Measurements from ENCODE around the gene BMP2. TPM values are rescaled to one million over a fixed set of nuclear protein-coding genes. Genes with fewer than 3 reads are reported as not detected.

The BMP2 gene
- total RNA-seq, 1 donor from 2014 or later, result 9.2 TPM

- no peak overlapping the region for H3K27ac ChIP-seq (ENCODE audit: low read depth, low read length)
- H3K4me2 ChIP-seq (ENCODE audit: low read length), result no peak overlapping the region
- H3K9me3 ChIP-seq (ENCODE audit: insufficient read depth, low read depth, low read length), result no peaks in the 10 kb centered on the region
- no peaks in the 10 kb centered on the region for H3K36me3 Mint-ChIP-seq (ENCODE audit: low read depth, unreplicated experiment)
- H3K9me3 Mint-ChIP-seq (ENCODE audit: unreplicated experiment), result peaks cover 5% of the 10 kb centered on the region
- H3K27me3 Mint-ChIP-seq (ENCODE audit: low read depth, unreplicated experiment), result peaks cover 14% of the 10 kb centered on the region
- no peak overlapping the region for H3K9ac ChIP-seq (ENCODE audit: low read length)
- TF ChIP-seq EZH2 (IDR thresholded peaks at IDR 0.05; ENCODE audit: insufficient read depth, low read length) (no peak), CTCF (IDR thresholded peaks at IDR 0.05; ENCODE audit: insufficient read depth, low read depth, low read length) (no peak)
- H3K4me1 ChIP-seq (ENCODE audit: insufficient read depth, low read length), result no peaks in the 10 kb centered on the region
- H3K4me3 ChIP-seq (ENCODE audit: insufficient read depth, low read depth, low read length), result no peak overlapping the region
- no peaks in the 10 kb centered on the region for H3K36me3 ChIP-seq (ENCODE audit: insufficient read depth, low read length)
- no peaks in the 10 kb centered on the region for H3K27me3 ChIP-seq (ENCODE audit: insufficient read depth, low read length)
- H3K4me3 Mint-ChIP-seq (ENCODE audit: unreplicated experiment), result no peak overlapping the region
- FAIRE-seq (no peak), DNase-seq (ENCODE audit: low read depth) (no peak)
- H2AFZ ChIP-seq (ENCODE audit: low read depth, low read length), result no peak overlapping the region
- H3K27ac Mint-ChIP-seq (ENCODE audit: unreplicated experiment), result no peak overlapping the region
- peaks cover 2% of the 10 kb centered on the region for H3K4me1 Mint-ChIP-seq (ENCODE audit: low read depth, unreplicated experiment)
- H4K20me1 ChIP-seq (ENCODE audit: insufficient read depth, low read length), result no peaks in the 10 kb centered on the region
- no peaks in the 10 kb centered on the region for H3K79me2 ChIP-seq (ENCODE audit: insufficient read depth, low read length)
Measured at GRCh38 chr20:6756693-6757595, 10.5 kb upstream of the BMP2 start.

GRCh38 chr20:6764619-6765018 is 2.9 kb upstream of the BMP2 start:
- Histone ChIP-seq H3K9me3 (ENCODE audit: insufficient read depth, low read depth, low read length) (no peaks in the 10 kb centered on the region), H3K27me3 (ENCODE audit: insufficient read depth, low read length) (no peaks in the 10 kb centered on the region), H3K4me2 (ENCODE audit: low read length) (no peak overlapping the region), H3K4me1 (ENCODE audit: insufficient read depth, low read length) (peaks cover 6% of the 10 kb centered on the region), H3K9ac (ENCODE audit: low read length) (no peak overlapping the region), H3K36me3 (ENCODE audit: insufficient read depth, low read length) (no peaks in the 10 kb centered on the region), H3K79me2 (ENCODE audit: insufficient read depth, low read length) (no peaks in the 10 kb centered on the region), H3K4me3 (ENCODE audit: insufficient read depth, low read depth, low read length) (no peak overlapping the region), H2AFZ (ENCODE audit: low read depth, low read length) (no peak overlapping the region), H4K20me1 (ENCODE audit: insufficient read depth, low read length) (peaks cover 5% of the 10 kb centered on the region), H3K27ac (ENCODE audit: low read depth, low read length) (no peak overlapping the region)
- Mint-ChIP-seq H3K4me3 (ENCODE audit: unreplicated experiment) (no peak overlapping the region), H3K27me3 (ENCODE audit: low read depth, unreplicated experiment) (peaks cover 8% of the 10 kb centered on the region), H3K9me3 (ENCODE audit: unreplicated experiment) (no peaks in the 10 kb centered on the region), H3K4me1 (ENCODE audit: low read depth, unreplicated experiment) (no peaks in the 10 kb centered on the region), H3K36me3 (ENCODE audit: low read depth, unreplicated experiment) (no peaks in the 10 kb centered on the region), H3K27ac (ENCODE audit: unreplicated experiment) (no peak overlapping the region)
- no peak for DNase-seq (ENCODE audit: low read depth)
- FAIRE-seq, result no peak
- no peak for TF ChIP-seq CTCF (IDR thresholded peaks at IDR 0.05; ENCODE audit: insufficient read depth, low read depth, low read length)
- no peak for TF ChIP-seq EZH2 (IDR thresholded peaks at IDR 0.05; ENCODE audit: insufficient read depth, low read length)
